K562 (cell line): ENCODE measurements around the gene OR7A17. TPM values are rescaled to one million over a fixed set of nuclear protein-coding genes. Genes with fewer than 3 reads are reported as not detected.

Experiments used
- ATAC-seq: fragments of 200-7000 bp; cut with Tn5 transposase; 3 replicates; pipeline ENCODE4 v1.9.1; 2020; ENCODE audit warnings: moderate library complexity
- Bru-seq: library from RNA; stranded (reverse); fragments of 400-500 nt; gene quantifications from one replicate; lab custom pipeline; 2021; lab: Mats Ljungman, UMichigan
- BruChase-seq, 2 experiments: library from RNA; stranded (reverse); fragments of 400-500 nt; gene quantifications; one replicate each; lab custom pipeline; 2021; lab: Mats Ljungman, UMichigan
- BruUV-seq: library from RNA; stranded (reverse); fragments of 400-500 nt; replicated peaks from 2 replicates; lab custom pipeline; 2021; lab: Mats Ljungman, UMichigan
- CTCF ChIA-PET: fragments of 300-600 bp; formaldehyde crosslinking; extraction: SDS; loops from one replicate; lab custom pipeline; 2021; ENCODE audit warnings: low intra/inter-chr PET ratio; lab: Yijun Ruan, JAX
- POLR2A ChIA-PET: fragments of 300-600, 350-650 bp; sonication (Branson Sonifier 250); formaldehyde crosslinking; extraction: SDS; loops from one replicate; lab custom pipeline; 2021; ENCODE audit warnings: antibody characterized with exemption, inconsistent platforms; lab: Yijun Ruan, JAX
- DNase-seq, 4 experiments: peaks; one replicate each; pipeline versions ENCODE4 v3.0.0 to v3.0.0-alpha.2; 2011 to 2018; ENCODE audit warnings: low spot score in 3 of 4, mixed read lengths in 3 of 4; ENCODE audit errors: extremely low read depth in 1 of 4
- FAIRE-seq: peaks from 2 replicates; lab custom pipeline; 2011; peaks lifted over from hg19 to GRCh38; lab: Jason Lieb, UNC
- H2AFZ ChIP-seq: 2 replicates; pipeline ENCODE4 v1.6.0; 2011; ENCODE audit warnings: low read depth, low read length, control low read depth, inconsistent platforms
- H3K27ac ChIP-seq: fragments of 200-600 bp; 3 replicates; pipeline ENCODE4 v1.8.0; 2011; ENCODE audit warnings: low read depth, mild to moderate bottlenecking, control low read depth, inconsistent platforms, low read length, moderate library complexity, mixed read lengths; ENCODE audit errors: extremely low read depth
- H3K27me3 ChIP-seq, 2 experiments: fragments of 300-600 bp in 1 of 2; 2 replicates in 1 of 2; 3 replicates in 1 of 2; pipeline versions ENCODE4 v1.6.0 to v1.8.0; 2011; ENCODE audit warnings: inconsistent platforms in 2 of 2, low read length in 2 of 2, mild to moderate bottlenecking in 1 of 2, mixed read lengths in 1 of 2, moderate library complexity in 1 of 2; ENCODE audit not compliant: control insufficient read depth in 2 of 2, insufficient read depth in 2 of 2
- H3K36me3 ChIP-seq: fragments of 300-600 bp; 3 replicates; pipeline ENCODE4 v1.8.0; 2011; ENCODE audit warnings: mild to moderate bottlenecking, low read length, inconsistent platforms; ENCODE audit not compliant: control insufficient read depth, insufficient read depth
- H3K4me1 ChIP-seq, 2 experiments: fragments of 200-600 bp in 1 of 2; replicated peaks in 1 of 2; 2 replicates in 1 of 2; 3 replicates in 1 of 2; pipeline versions ENCODE4 v1.5.1 to v1.8.0; 2011; ENCODE audit warnings: inconsistent platforms in 2 of 2, low read length in 2 of 2, mild to moderate bottlenecking in 1 of 2, mixed read lengths in 1 of 2, moderate library complexity in 1 of 2; ENCODE audit not compliant: control insufficient read depth in 2 of 2, insufficient read depth in 2 of 2
- H3K4me2 ChIP-seq: 2 replicates; pipeline ENCODE4 v1.6.1; 2011; ENCODE audit warnings: low read length, control low read depth, inconsistent platforms, mixed read lengths; ENCODE audit not compliant: insufficient read depth
- H3K4me3 ChIP-seq: fragments of 200-600 bp; sonication (generic), shearing (Covaris generic); 2 replicates; pipeline ENCODE4 v1.5.1; 2016; ENCODE audit warnings: control low read depth, inconsistent platforms
- H3K79me2 ChIP-seq: fragments of 200-600 bp; 3 replicates; pipeline ENCODE4 v1.8.0; 2011; ENCODE audit warnings: low read length, inconsistent platforms; ENCODE audit not compliant: control insufficient read depth, insufficient read depth
- H3K9ac ChIP-seq, 2 experiments: 2 replicates each; pipeline versions ENCODE4 v1.6.0 to v1.6.1; 2011; ENCODE audit warnings: low read depth in 2 of 2, low read length in 2 of 2, control low read depth in 1 of 2, inconsistent platforms in 1 of 2, mild to moderate bottlenecking in 1 of 2, mixed read lengths in 1 of 2; ENCODE audit not compliant: insufficient read depth in 1 of 2
- H3K9me1 ChIP-seq: one replicate; pipeline ENCODE4 v1.6.0; 2011; ENCODE audit warnings: inconsistent platforms, mild to moderate bottlenecking, low read length, moderate library complexity; ENCODE audit not compliant: control insufficient read depth, insufficient read depth
- H3K9me3 ChIP-seq: replicated peaks from 2 replicates; pipeline ENCODE4 v1.5.1; 2011; ENCODE audit warnings: low read depth, low read length, inconsistent platforms; ENCODE audit not compliant: control insufficient read depth, insufficient read depth
- H4K20me1 ChIP-seq: replicated peaks from 2 replicates; pipeline ENCODE4 v1.6.1; 2011; ENCODE audit warnings: low read length, inconsistent platforms, mixed read lengths; ENCODE audit not compliant: control insufficient read depth, insufficient read depth
- HDAC2 ChIP-seq: fragments of 450-650 bp; IDR thresholded peaks from 2 replicates; pipeline ENCODE4 v1.6.1; 2016; ENCODE audit warnings: mild to moderate bottlenecking
- MEF2D ChIP-seq: conservative IDR thresholded peaks from 2 replicates; pipeline ENCODE4 v1.6.1; 2016; ENCODE audit warnings: low read depth, missing genetic modification characterization, missing compliant biosample characterization
- MGA ChIP-seq: fragments of 450-650 bp; IDR thresholded peaks from 2 replicates; pipeline ENCODE4 v1.6.1; 2016; ENCODE audit warnings: mild to moderate bottlenecking, moderate library complexity
- PCBP1 ChIP-seq: fragments of 200-400 bp; formaldehyde crosslinking; IDR thresholded peaks from 2 replicates; pipeline ENCODE4 v1.6.1; 2018; ENCODE audit warnings: mild to moderate bottlenecking, low read depth, low read length; ENCODE audit not compliant: poor library complexity, severe bottlenecking
- RBM34 ChIP-seq: fragments of 200-400 bp; formaldehyde crosslinking; IDR thresholded peaks from 2 replicates; pipeline ENCODE4 v1.6.1; 2018; ENCODE audit warnings: low read length, borderline replicate concordance; ENCODE audit not compliant: insufficient read depth
- SIRT6 ChIP-seq: IDR thresholded peaks from one replicate; pipeline ENCODE4 v1.6.1; 2012; ENCODE audit warnings: low read depth, mild to moderate bottlenecking, control low read depth, inconsistent platforms, low read length, moderate library complexity
- TEAD4 ChIP-seq, 2 experiments: sonication (generic) in 1 of 2; formaldehyde crosslinking in 1 of 2; IDR thresholded peaks; 2 replicates each; pipeline versions ENCODE4 v1.6.1 to v1.8.0; 2012 to 2022; ENCODE audit warnings: borderline replicate concordance in 1 of 2, inconsistent platforms in 1 of 2, low read length in 1 of 2, mild to moderate bottlenecking in 1 of 2, missing genetic modification reagents in 1 of 2
- WGBS: fragments of 100-300 bp; shearing (Covaris generic); methylation state at CpG from one replicate; pipeline ENCODE4 v1.1.6; 2016; ENCODE audit warnings: low coverage, mixed read lengths; ENCODE audit not compliant: insufficient coverage; ENCODE audit errors: missing lambda C conversion rate; 5-methylcytosine and 5-hydroxymethylcytosine counted together
- in situ Hi-C: fragments of 300-500 bp; cut with MboI; formaldehyde crosslinking; loops from 4 replicates; pipeline ENCODE4 v1.15.0; 2018; ENCODE audit warnings: inconsistent platforms, mixed read lengths
- intact Hi-C: fragments of 100-400 bp; cut with micrococcal nuclease; formaldehyde crosslinking; loops from 2 replicates; pipeline ENCODE4 v1.14.2; 2022
- long read RNA-seq, 3 experiments: library from polyadenylated mRNA in 2 of 3; library from RNA in 1 of 3; unstranded in 2 of 3; stranded (forward) in 1 of 3; transcript quantifications; one replicate each; pipeline ENCODE4 v2.0.0, GENCODE V29; 2019 to 2022
- polyA minus RNA-seq, 3 experiments: library from RNA; depleted of rRNA, polyadenylated mRNA; stranded (reverse); fragments of >200 nt; gene quantifications; 2 replicates each; pipeline ENCODE4 v1.2.3, GENCODE V29; 2011
- polyA plus RNA-seq, 8 experiments: library from polyadenylated mRNA; depleted of rRNA in 4 of 8; stranded (reverse) in 5 of 8; unstranded in 3 of 8; fragments of >200 nt; fragmentation: Nextera tagmentation in 2 of 8; fragmentation: Illumina TruSeq in 1 of 8; extraction: Ambion mirVana in 2 of 8; extraction: Trizol in 1 of 8; gene quantifications; 2 replicates each; pipeline versions ENCODE4 v1.2.1 to v1.2.3, GENCODE V29; 2011 to 2014; ENCODE audit warnings: inconsistent platforms in 1 of 8, missing spikeins in 1 of 8
- total RNA-seq, 7 experiments: library from RNA; depleted of rRNA in 6 of 7; stranded (reverse); fragments of >200 nt in 6 of 7; fragmentation: Illumina TruSeq in 2 of 7; extraction: Trizol in 2 of 7; gene quantifications; 2 replicates each; pipeline versions ENCODE4 v1.2.1 to v1.2.3, GENCODE V29; 2011 to 2021; ENCODE audit warnings: low replicate concordance in 1 of 7

OR7A17 gene
- total RNA-seq (2011; cell fraction: chromatin; rRNA removed; ENCODE audit: low replicate concordance), result not detected in 2 replicates
- not detected in 2 replicates for total RNA-seq (2011; cell fraction: nucleolus; rRNA removed)
- total RNA-seq (2011; cell fraction: nucleoplasm; rRNA removed), result not detected in 2 replicates
- not detected in 2 replicates for total RNA-seq (2014; rRNA removed)
- total RNA-seq (2014; rRNA removed; fragmentation: Illumina TruSeq; extraction: Trizol), result not detected in 2 replicates
- total RNA-seq (2015; rRNA removed; fragmentation: Illumina TruSeq; extraction: Trizol), result not detected in 2 replicates
- total RNA-seq (2021), result not detected in 2 replicates
- polyA plus RNA-seq (2011; rRNA removed), result not detected in 2 replicates
- polyA plus RNA-seq (2011; cell fraction: cytosol; rRNA removed), result not detected in 2 replicates
- not detected in 2 replicates for polyA plus RNA-seq (2011; cell fraction: nucleus; rRNA removed)
- 0.10 TPM in 1 of 2 replicates, not detected in the other for polyA plus RNA-seq (2012)
- polyA plus RNA-seq (2014; fragmentation: Illumina TruSeq; extraction: Trizol), result not detected in 2 replicates
- not detected for polyA plus RNA-seq (2014; fragmentation: Nextera tagmentation; extraction: Ambion mirVana)
- polyA plus RNA-seq (2014; rRNA removed), result not detected in 2 replicates
- polyA minus RNA-seq (2011; rRNA and poly(A)+ RNA removed), result not detected in 2 replicates
- polyA minus RNA-seq (2011; cell fraction: cytosol; rRNA and poly(A)+ RNA removed), result not detected in 2 replicates
- not detected in 2 replicates for polyA minus RNA-seq (2011; cell fraction: nucleus; rRNA and poly(A)+ RNA removed)
- not detected for Bru-seq, nascent RNA
- not detected for BruChase-seq, experiment 1, labeled RNA remaining after a 2-hour chase
- not detected for BruChase-seq, experiment 2, labeled RNA remaining after a 6-hour chase
- long read RNA-seq, experiment 1, result 0 reads
- long read RNA-seq, experiment 2, result 0 reads
- long read RNA-seq, experiment 3, result 0 reads

- Histone ChIP-seq H3K9ac (no peak within 1 kb of the TSS), H3K9me3 (peaks cover 6% of the 10 kb centered on the region; the same call in 1 of the 2 replicates), H3K27ac (no peak within 1 kb of the TSS), H3K27me3 (peaks cover 2 to 9% of the 10 kb centered on the region in 2 experiments; a peak in 3 of 5 replicates), H3K9me1 (no peaks in the 10 kb centered on the region), H3K4me3 (no peak within 1 kb of the TSS), H4K20me1 (no peaks in the 10 kb centered on the region), H2AFZ (no peak within 1 kb of the TSS), H3K79me2 (no peaks in the 10 kb centered on the region), H3K36me3 (no peaks in the 10 kb centered on the region), H3K4me1 (peaks cover 0 to 7% of the 10 kb centered on the region in 2 experiments; a peak in 2 of 5 replicates), H3K4me2 (no peak within 1 kb of the TSS)
- intact Hi-C loops (loop anchor here (10.0 kb wide), 1 partner anchor 269 kb away; no protein-coding TSS in a partner anchor), in situ Hi-C loops (no loop called here)
- WGBS, result 1% methylated on average over 4 of the region's 4 CpGs
- BruUV-seq, result no TSS peak
- ATAC-seq (no peak), DNase-seq (no peak), FAIRE-seq (no peak)
- POLR2A ChIA-PET, result no interaction called here
- CTCF ChIA-PET, result no interaction called here
- TF ChIP-seq RBM34 (no peak), MEF2D (no peak), MGA (no peak), TEAD4 (IDR thresholded peaks at IDR 0.05; ENCODE audit: low read length) (no peak), TEAD4 (CRISPR knock-in tag; IDR thresholded peaks at IDR 0.05; ENCODE audit: borderline replicate concordance) (no peak), HDAC2 (no peak), PCBP1 (no peak), SIRT6 (no peak)
Observed at GRCh38 chr19:14886032-14886431, at the start of gene OR7A17. OR7A17 (minus strand) TSS chr19:14886132; CDS start chr19:14881355, 4,777 bp downstream.
